Chondrocyte (in vitro differentiated cells): ENCODE data around the gene TMUB1. TPM values are rescaled to one million over a fixed set of nuclear protein-coding genes. Genes with fewer than 3 reads are reported as not detected.

Experiments
- DNase-seq: peaks from one replicate; pipeline ENCODE4 v3.0.0; 2021; ENCODE audit warnings: mixed read lengths, low spot score
- H3K27ac Mint-ChIP-seq: one replicate; pipeline ENCODE4 v1.8.0; 2021; ENCODE audit warnings: mild to moderate bottlenecking, moderate library complexity, mixed read lengths; ENCODE audit not compliant: unreplicated experiment
- H3K27me3 Mint-ChIP-seq: 2 replicates; pipeline ENCODE4 v1.8.0; 2021; ENCODE audit warnings: low read depth, mixed read lengths
- H3K36me3 Mint-ChIP-seq: 2 replicates; pipeline ENCODE4 v1.8.0; 2021; ENCODE audit warnings: low read depth, mixed read lengths
- H3K4me1 Mint-ChIP-seq: 2 replicates; pipeline ENCODE4 v1.8.0; 2021; ENCODE audit warnings: low read depth, mild to moderate bottlenecking, mixed read lengths
- H3K4me3 Mint-ChIP-seq: one replicate; pipeline ENCODE4 v1.8.0; 2021; ENCODE audit warnings: mild to moderate bottlenecking, moderate library complexity, mixed read lengths; ENCODE audit not compliant: unreplicated experiment
- H3K9me3 Mint-ChIP-seq: 2 replicates; pipeline ENCODE4 v1.8.0; 2021; ENCODE audit warnings: low read depth, mixed read lengths
- total RNA-seq: library from RNA; stranded (reverse); gene quantifications from 3 replicates; pipeline ENCODE4 v1.2.1, GENCODE V29; 2021
- TF ChIP-seq, protein P1 (sequence below): fragments of 200-600 bp; sonication (generic); IDR thresholded peaks from 2 replicates; pipeline ENCODE4 v1.5.0; 2021; ENCODE audit warnings: antibody characterized with exemption, mild to moderate bottlenecking, moderate library complexity

The TMUB1 gene
- total RNA-seq, 1 donor from 2014 or later: 33.2 TPM

DNA sequence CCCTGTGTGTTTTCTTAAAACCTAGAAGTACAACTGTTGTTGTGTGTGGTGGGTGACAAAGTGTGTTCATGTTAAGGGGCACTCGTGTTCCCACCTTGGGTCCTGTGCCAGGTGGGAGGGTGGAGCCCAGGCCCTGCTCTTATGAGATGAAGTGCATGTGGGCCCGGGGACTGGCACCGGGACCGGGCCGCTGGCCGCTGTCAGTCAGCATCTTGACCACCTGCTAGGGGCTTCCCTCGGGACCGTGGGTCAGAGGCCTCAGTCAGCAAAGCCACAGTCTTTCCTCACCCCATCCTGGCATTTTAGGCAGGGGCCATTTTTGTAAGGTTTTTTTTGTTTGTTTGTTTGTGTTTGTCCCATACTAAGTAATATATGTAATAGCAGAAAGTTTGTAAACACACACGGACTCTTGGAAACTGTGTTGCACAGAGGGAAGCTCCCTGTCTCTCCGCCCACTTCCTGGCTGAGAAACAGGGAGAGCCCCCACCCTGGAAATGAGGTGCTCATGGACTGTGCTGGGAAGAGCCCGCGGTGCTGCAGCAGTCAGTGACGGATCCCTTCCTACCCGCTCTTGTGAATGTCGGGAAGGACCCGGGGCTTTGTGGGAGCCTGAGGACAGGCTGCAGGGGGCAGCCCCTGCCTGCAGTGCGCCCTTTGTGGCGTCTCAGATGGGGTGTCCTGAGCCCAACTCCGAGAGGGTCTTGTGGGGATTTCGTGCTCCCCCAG is 16.4 kb upstream of the TMUB1 start:
- Mint-ChIP-seq H3K4me1 (peaks cover 23% of the 10 kb centered on the region), H3K36me3 (no peaks in the 10 kb centered on the region), H3K27ac (no peak overlapping the region), H3K9me3 (no peaks in the 10 kb centered on the region), H3K27me3 (no peaks in the 10 kb centered on the region), H3K4me3 (no peak overlapping the region)
- no peak for DNase-seq
- TF ChIP-seq, protein P1, sequence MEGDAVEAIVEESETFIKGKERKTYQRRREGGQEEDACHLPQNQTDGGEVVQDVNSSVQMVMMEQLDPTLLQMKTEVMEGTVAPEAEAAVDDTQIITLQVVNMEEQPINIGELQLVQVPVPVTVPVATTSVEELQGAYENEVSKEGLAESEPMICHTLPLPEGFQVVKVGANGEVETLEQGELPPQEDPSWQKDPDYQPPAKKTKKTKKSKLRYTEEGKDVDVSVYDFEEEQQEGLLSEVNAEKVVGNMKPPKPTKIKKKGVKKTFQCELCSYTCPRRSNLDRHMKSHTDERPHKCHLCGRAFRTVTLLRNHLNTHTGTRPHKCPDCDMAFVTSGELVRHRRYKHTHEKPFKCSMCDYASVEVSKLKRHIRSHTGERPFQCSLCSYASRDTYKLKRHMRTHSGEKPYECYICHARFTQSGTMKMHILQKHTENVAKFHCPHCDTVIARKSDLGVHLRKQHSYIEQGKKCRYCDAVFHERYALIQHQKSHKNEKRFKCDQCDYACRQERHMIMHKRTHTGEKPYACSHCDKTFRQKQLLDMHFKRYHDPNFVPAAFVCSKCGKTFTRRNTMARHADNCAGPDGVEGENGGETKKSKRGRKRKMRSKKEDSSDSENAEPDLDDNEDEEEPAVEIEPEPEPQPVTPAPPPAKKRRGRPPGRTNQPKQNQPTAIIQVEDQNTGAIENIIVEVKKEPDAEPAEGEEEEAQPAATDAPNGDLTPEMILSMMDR: no peak

DNA sequence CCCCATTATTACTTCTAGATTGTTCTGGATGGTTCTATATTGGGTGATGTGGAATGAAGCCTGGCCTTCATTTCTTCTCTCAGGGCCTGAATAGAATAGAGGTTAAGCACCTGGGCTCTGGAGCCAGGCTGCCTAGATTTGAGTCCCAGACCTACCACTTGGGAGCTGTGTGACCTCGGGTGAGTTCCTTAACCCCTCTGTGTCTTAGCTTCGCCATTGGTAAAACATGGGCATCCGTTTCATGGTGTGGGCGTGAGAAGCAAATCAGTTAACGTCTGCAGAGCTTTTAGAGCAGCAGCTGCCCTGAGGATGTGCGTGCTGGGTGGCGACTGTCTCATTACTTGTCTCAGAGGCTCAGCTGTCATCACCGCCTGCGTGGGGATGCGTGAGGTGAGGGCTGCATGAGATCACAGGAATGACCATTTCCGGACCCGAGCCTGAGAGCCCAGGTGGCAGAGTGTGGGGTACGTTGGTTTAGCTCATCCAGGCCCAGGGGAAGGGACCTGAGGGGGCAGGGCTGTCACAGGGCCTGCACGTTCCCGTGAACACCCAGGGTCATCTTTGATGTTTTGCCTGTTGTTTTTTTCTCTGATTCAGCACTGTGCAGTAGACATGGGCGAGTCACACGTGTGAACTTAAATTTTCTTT is 12.7 kb upstream of the TMUB1 start:
- peak overlapping the region; percentile 59 for H3K27ac Mint-ChIP-seq
- TF ChIP-seq, protein P1: no peak
- H3K36me3 Mint-ChIP-seq: no peaks in the 10 kb centered on the region
- no peaks in the 10 kb centered on the region for H3K27me3 Mint-ChIP-seq
- no peak for DNase-seq
- no peaks in the 10 kb centered on the region for H3K9me3 Mint-ChIP-seq
- peaks cover 18% of the 10 kb centered on the region for H3K4me1 Mint-ChIP-seq
- no peak overlapping the region for H3K4me3 Mint-ChIP-seq

DNA sequence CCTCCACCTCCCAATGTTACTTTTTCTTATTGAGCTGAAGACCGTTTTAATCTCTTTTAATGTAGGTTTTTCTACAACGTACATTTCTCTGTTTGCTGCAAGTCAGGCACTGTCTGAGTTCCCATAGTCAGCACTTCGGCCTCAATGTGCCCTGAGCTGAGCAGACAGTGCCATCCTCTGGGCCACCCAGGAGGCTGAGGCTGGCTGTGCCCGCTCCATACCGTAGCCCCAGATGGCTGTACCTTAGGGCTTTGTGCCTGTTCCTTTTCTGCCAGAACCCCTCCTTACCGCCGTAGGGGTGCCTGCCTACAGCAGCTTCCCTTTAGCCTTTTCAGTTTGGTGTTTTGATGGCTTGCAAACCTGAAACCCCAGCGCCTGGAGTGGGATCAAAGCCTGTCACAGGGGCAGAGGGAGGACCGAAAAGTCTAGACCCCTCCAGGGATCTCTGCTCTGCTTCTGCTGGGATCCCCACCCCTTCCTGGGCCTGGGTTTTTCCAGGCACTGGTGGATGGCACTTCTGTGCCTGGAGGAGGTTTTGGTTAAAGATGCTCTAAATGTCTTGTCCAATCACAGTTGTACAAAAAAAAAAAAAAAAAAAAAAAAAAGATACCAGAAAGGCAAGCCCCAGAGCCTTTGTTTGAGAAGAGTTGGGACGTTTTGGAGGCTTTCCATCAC is 12.0 kb upstream of the TMUB1 start:
- no peak for DNase-seq
- no peaks in the 10 kb centered on the region for H3K27me3 Mint-ChIP-seq
- peak overlapping the region; percentile 57 for H3K27ac Mint-ChIP-seq
- TF ChIP-seq, protein P1: peak; percentile 18
- H3K36me3 Mint-ChIP-seq: no peaks in the 10 kb centered on the region
- H3K4me3 Mint-ChIP-seq: no peak overlapping the region
- H3K9me3 Mint-ChIP-seq: no peaks in the 10 kb centered on the region
- peaks cover 22% of the 10 kb centered on the region for H3K4me1 Mint-ChIP-seq

DNA sequence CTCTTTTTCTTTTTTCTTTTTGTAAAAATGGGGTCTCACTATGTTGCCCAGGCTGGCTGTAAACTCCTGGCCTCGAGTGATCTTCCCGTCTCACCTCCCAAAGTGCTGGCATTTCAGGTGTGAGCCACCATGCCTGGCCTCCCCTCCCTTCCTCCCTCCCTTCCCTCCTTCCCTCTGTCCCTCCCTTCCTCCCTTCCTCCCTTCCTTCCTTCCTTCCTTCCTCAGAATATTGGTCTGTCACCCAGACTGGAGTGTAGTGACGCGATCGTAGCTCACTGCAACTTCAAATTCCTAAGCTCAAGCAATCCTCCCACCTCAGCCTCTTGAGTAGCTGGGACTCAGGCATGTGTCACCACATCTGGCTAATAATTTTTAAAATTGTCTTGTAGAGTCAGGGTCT is 11.4 kb upstream of the TMUB1 start:
- DNase-seq: no peak
- H3K4me1 Mint-ChIP-seq: peaks cover 28% of the 10 kb centered on the region
- H3K36me3 Mint-ChIP-seq: no peaks in the 10 kb centered on the region

GRCh38 chr7:151093748-151094147 is 10.5 kb upstream of the TMUB1 start:
- Mint-ChIP-seq H3K9me3 (no peaks in the 10 kb centered on the region), H3K27me3 (no peaks in the 10 kb centered on the region), H3K27ac (no peak overlapping the region), H3K4me3 (no peak overlapping the region), H3K4me1 (peaks cover 37% of the 10 kb centered on the region), H3K36me3 (no peaks in the 10 kb centered on the region)
- DNase-seq: no peak
- TF ChIP-seq, protein P1: no peak

More for the DNA sequence above, 11.4 kb upstream of the TMUB1 start:
- no peaks in the 10 kb centered on the region for H3K9me3 Mint-ChIP-seq
- H3K4me3 Mint-ChIP-seq: no peak overlapping the region
- no peaks in the 10 kb centered on the region for H3K27me3 Mint-ChIP-seq
- TF ChIP-seq, protein P1: no peak
- peak overlapping the region; percentile 57 for H3K27ac Mint-ChIP-seq
